Body of pancreas (tissue), 4 donors: Measurements from ENCODE around the gene MIA3. TPM values are rescaled to one million over a fixed set of nuclear protein-coding genes. Genes with fewer than 3 reads are reported as not detected.
A peak's percentile ranks its signal among the peaks of the same experiment; 100 is the strongest.

Source experiments
- ATAC-seq: fragments of 150-250 bp; one replicate; pipeline ENCODE4 v1.9.1; 2016
- DNase-seq, 4 donors: peaks; one replicate each; pipeline ENCODE4 v3.0.0-alpha.2; 2019
- H3K27ac ChIP-seq, 4 donors: fragments of 200-600 bp; sonication (generic); 1 replicate in 3 of 4; 2 replicates in 1 of 4; pipeline versions ENCODE4 v1.5.1 to v1.6.1; 2016 to 2019; ENCODE audit warnings: mild to moderate bottlenecking in 1 of 4, mixed read lengths in 1 of 4, moderate library complexity in 1 of 4
- H3K27me3 ChIP-seq, 2 donors: fragments of 200-600 bp; sonication (generic); one replicate each; pipeline ENCODE4 v1.6.0; 2016; ENCODE audit warnings: mild to moderate bottlenecking in 1 of 2
- H3K36me3 ChIP-seq, 2 donors: fragments of 200-600 bp; sonication (generic); replicated peaks in 1 of 2; 2 replicates each; pipeline ENCODE4 v1.5.1; 2016; ENCODE audit warnings: low read depth in 2 of 2; ENCODE audit not compliant: insufficient read depth in 1 of 2
- H3K4me1 ChIP-seq: fragments of 200-600 bp; sonication (generic); one replicate; pipeline ENCODE4 v1.6.0; 2016
- H3K4me3 ChIP-seq, 2 donors: fragments of 200-600 bp; sonication (generic); 1 replicate in 1 of 2; 2 replicates in 1 of 2; pipeline ENCODE4 v1.5.1; 2016 to 2019
- H3K9me3 ChIP-seq, 3 donors: fragments of 200-600 bp; sonication (generic); 1 replicate in 2 of 3; 2 replicates in 1 of 3; pipeline ENCODE4 v1.5.1; 2016
- CTCF ChIP-seq, 7 experiments: fragments of 450-650 bp in 4 of 7; fragments of 200-600 bp in 3 of 7; sonication (generic) in 3 of 7; IDR thresholded peaks; one replicate each; pipeline ENCODE4 v1.5.1; 2016 to 2019; ENCODE audit warnings: antibody characterized with exemption in 7 of 7
- POLR2A ChIP-seq, 3 donors: fragments of 450-650 bp; IDR thresholded peaks; one replicate each; pipeline ENCODE4 v1.6.1; 2016; ENCODE audit warnings: antibody characterized with exemption in 3 of 3, mild to moderate bottlenecking in 2 of 3
- WGBS, 2 donors: methylation state at CpG; one replicate each; pipeline ENCODE4 v1.1.5; 2017; 5-methylcytosine and 5-hydroxymethylcytosine counted together
- intact Hi-C: fragments of 100-400 bp; cut with DNase I; formaldehyde crosslinking; loops from one replicate; pipeline ENCODE4 v1.15.1; 2023
- total RNA-seq, 2 donors: library from RNA; depleted of rRNA; stranded (reverse); fragments of >200 nt; gene quantifications; one replicate each; pipeline ENCODE4 v1.1.0, GENCODE V29; 2016

Gene MIA3
- total RNA-seq, 2 donors from 2014 or later: 32.2 to 44.8 TPM

GRCh38 chr1:222712253-222713090, 94.6 kb downstream of the MIA3 start, which contains the start of the genes AIDA and BROX:
TSS of gene AIDA (minus strand) at chr1:222712491. CDS start at chr1:222712317, 174 bp downstream.
TSS of gene BROX (plus strand) at chr1:222712564. CDS start at chr1:222715700, 3,136 bp downstream.
- Histone ChIP-seq H3K9me3 (no peaks in the 10 kb centered on the region), H3K27me3 (no peaks in the 10 kb centered on the region), H3K36me3 (peaks cover 0 to 2% of the 10 kb centered on the region in 2 donors), H3K27ac (peak within 1 kb of the TSS; percentile 94 to 99 (median 96)), H3K4me3 (peak within 1 kb of the TSS; percentile 61 to 79), H3K4me1 (peaks cover 26% of the 10 kb centered on the region)
- TF ChIP-seq POLR2A (IDR thresholded peaks at IDR 0.05): peak; percentile 35 to 71 (median 64)
- no peak for TF ChIP-seq CTCF (IDR thresholded peaks at IDR 0.05)
- 0% methylated on average over 35 to 48 of the region's 62 CpGs for WGBS, 2 donors
- intact Hi-C loops: no loop called here
- DNase-seq (peak; percentile 92 to 96 (median 94)), ATAC-seq (peak; percentile 92)

- intact Hi-C loops: no loop called here
- WGBS, 2 donors: 0 to 1% methylated on average over 21 to 39 of the region's 39 CpGs
Observed at GRCh38 chr1:222713091-222713961, 95.4 kb downstream of the MIA3 start.

DNA sequence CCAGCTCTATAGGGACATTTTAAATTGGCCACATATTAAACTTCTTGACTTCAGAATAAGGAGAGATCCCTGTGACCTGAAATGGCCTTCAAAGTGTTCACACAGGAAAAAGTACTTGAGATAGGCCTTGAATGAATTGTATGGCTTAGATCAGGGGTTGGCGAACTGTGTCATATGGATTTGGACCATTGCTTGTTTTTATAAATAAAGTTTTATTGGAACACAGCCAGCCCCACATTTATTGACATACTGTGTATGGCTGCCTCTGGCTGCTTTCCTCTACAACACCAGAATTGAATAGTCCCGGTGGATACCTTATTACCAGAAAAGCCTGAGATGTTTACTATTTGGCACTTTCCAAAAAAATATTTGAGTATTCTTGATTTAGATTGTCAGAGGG, 98.5 kb downstream of the MIA3 start:
- H3K4me3 ChIP-seq: no peak overlapping the region
- TF ChIP-seq POLR2A (IDR thresholded peaks at IDR 0.05) (no peak), CTCF (IDR thresholded peaks at IDR 0.05) (no peak)
- no peak for ATAC-seq
- H3K4me1 ChIP-seq: peaks cover 7% of the 10 kb centered on the region
- no peaks in the 10 kb centered on the region for H3K27me3 ChIP-seq
- H3K36me3 ChIP-seq: peaks cover 0 to 12% of the 10 kb centered on the region in 2 donors
- intact Hi-C loops: no loop called here
- no peak for DNase-seq
- H3K9me3 ChIP-seq: no peaks in the 10 kb centered on the region
- 89 to 96% methylated on average over 2 of the region's 2 CpGs for WGBS, 2 donors
- H3K27ac ChIP-seq: no peak overlapping the region

More at GRCh38 chr1:222713091-222713961, 95.4 kb downstream of the MIA3 start:
- DNase-seq (peak; percentile 90 to 95 (median 92)), ATAC-seq (peak; percentile 84)
- peak overlapping the region; percentile 24 to 61 for H3K4me3 ChIP-seq
- peaks cover 0 to 2% of the 10 kb centered on the region in 2 donors for H3K36me3 ChIP-seq
- peaks cover 26% of the 10 kb centered on the region for H3K4me1 ChIP-seq
- no peaks in the 10 kb centered on the region for H3K27me3 ChIP-seq
- H3K27ac ChIP-seq: peak overlapping the region; percentile 94 to 99 (median 96)
- H3K9me3 ChIP-seq: no peaks in the 10 kb centered on the region
- TF ChIP-seq CTCF (IDR thresholded peaks at IDR 0.05): no peak
- peak in 2 of 3 donors; percentile 67 to 68 for TF ChIP-seq POLR2A (IDR thresholded peaks at IDR 0.05)

Other genes with a start within 250 kb of the MIA3 start
- gene HHIPL2, start 70.0 kb upstream of the MIA3 start, total RNA-seq: not detected
- gene TAF1A, start 28.2 kb upstream of the MIA3 start, total RNA-seq: 10 to 100 TPM in 1 of 2 donors, under 1 TPM in 1; 0.99 to 15.8 TPM
- gene AIDA, start 94.4 kb downstream of the MIA3 start, total RNA-seq: 10 to 100 TPM; 32.9 to 36.6 TPM
- gene BROX, start 94.5 kb downstream of the MIA3 start, total RNA-seq: 10 to 100 TPM; 12.5 to 18.2 TPM
- gene FAM177B, start 119.1 kb downstream of the MIA3 start, total RNA-seq: 1 to 10 TPM in 1 of 2 donors, not detected in 1; 3.4 TPM
- 1 to 10 TPM; 4.0 to 6.2 TPM for gene DISP1, start 196.9 kb downstream of the MIA3 start, total RNA-seq